K562 (cell line): ENCODE data around the gene IFI27L2. TPM values are rescaled to one million over a fixed set of nuclear protein-coding genes. Genes with fewer than 3 reads are reported as not detected.
A peak's percentile ranks its signal among the peaks of the same experiment; 100 is the strongest.

Experiments used
- CBX2 ChIP-seq: fragments of 200-600 bp; sonication (generic); IDR thresholded peaks from one replicate; pipeline ENCODE4 v1.6.1; 2012; ENCODE audit warnings: mild to moderate bottlenecking, low read length, inconsistent platforms; ENCODE audit not compliant: insufficient read depth, poor library complexity, severe bottlenecking
- CREBBP ChIP-seq: IDR thresholded peaks from one replicate; pipeline ENCODE4 v1.6.1; 2012; ENCODE audit warnings: low read depth, mild to moderate bottlenecking, control low read depth, inconsistent platforms, low read length
- GABPA ChIP-seq: fragments of 200-800 bp; sonication (Bioruptor generic); conservative IDR thresholded peaks from 2 replicates; pipeline ENCODE4 v1.6.1; 2016; ENCODE audit warnings: low read depth, missing genetic modification characterization, missing compliant biosample characterization
- HEY1 ChIP-seq: fragments of 250-450 bp; sonication (Bioruptor Pico); IDR thresholded peaks from 2 replicates; pipeline ENCODE4 v1.5.0; 2020; ENCODE audit warnings: mild to moderate bottlenecking, moderate library complexity, borderline replicate concordance
- MEF2A ChIP-seq: IDR thresholded peaks from 2 replicates; pipeline ENCODE4 v1.6.1; 2011; ENCODE audit warnings: low read depth, mild to moderate bottlenecking, low read length, moderate library complexity; ENCODE audit not compliant: control insufficient read depth
- MYC ChIP-seq, 2 experiments: fragments of 250-450 bp in 1 of 2; sonication (Bioruptor Pico) in 1 of 2; IDR thresholded peaks; 2 replicates each; pipeline versions ENCODE4 v1.5.1 to v1.6.1; 2012 to 2021; ENCODE audit warnings: low read depth in 2 of 2, borderline replicate concordance in 1 of 2, improper control_type of control experiment in 1 of 2, low read length in 1 of 2, mild to moderate bottlenecking in 1 of 2, moderate library complexity in 1 of 2
- POLR2AphosphoS5 ChIP-seq: IDR thresholded peaks from 2 replicates; pipeline ENCODE4 v1.6.1; 2011; ENCODE audit warnings: mild to moderate bottlenecking, low read depth, low read length, moderate library complexity; ENCODE audit not compliant: control insufficient read depth, insufficient read depth
- PTBP1 ChIP-seq: fragments of 200-400 bp; formaldehyde crosslinking; IDR thresholded peaks from 2 replicates; pipeline ENCODE4 v1.6.1; 2017; ENCODE audit warnings: low read depth, low read length
- RAD51 ChIP-seq: fragments of 450-650 bp; IDR thresholded peaks from 2 replicates; pipeline ENCODE4 v1.7.1; 2016; ENCODE audit warnings: low read depth, mild to moderate bottlenecking, borderline replicate concordance
- RBM15 ChIP-seq: fragments of 200-400 bp; formaldehyde crosslinking; IDR thresholded peaks from 2 replicates; pipeline ENCODE4 v1.6.1; 2018; ENCODE audit warnings: mild to moderate bottlenecking, low read length, moderate library complexity; ENCODE audit not compliant: insufficient read depth
- SMC3 ChIP-seq: conservative IDR thresholded peaks from 2 replicates; pipeline ENCODE4 v1.6.1; 2011; ENCODE audit warnings: low read depth, low read length, improper control_type of control experiment; ENCODE audit not compliant: insufficient read depth
- SRSF9 ChIP-seq: fragments of 200-400 bp; formaldehyde crosslinking; IDR thresholded peaks from 2 replicates; pipeline ENCODE4 v1.6.1; 2017; ENCODE audit warnings: low read depth, low read length, borderline replicate concordance
- SUPT5H ChIP-seq: fragments of 450-650 bp; IDR thresholded peaks from 2 replicates; pipeline ENCODE4 v1.6.1; 2016
- TARDBP ChIP-seq: fragments of 450-650 bp; IDR thresholded peaks from 2 replicates; pipeline ENCODE4 v1.6.1; 2016
- TBP ChIP-seq: optimal IDR thresholded peaks from 2 replicates; pipeline ENCODE3; 2011; ENCODE audit warnings: low read depth, low read length, improper control_type of control experiment
- TEAD4 ChIP-seq, 2 experiments: sonication (generic) in 1 of 2; formaldehyde crosslinking in 1 of 2; IDR thresholded peaks; 2 replicates each; pipeline versions ENCODE4 v1.6.1 to v1.8.0; 2012 to 2022; ENCODE audit warnings: borderline replicate concordance in 1 of 2, inconsistent platforms in 1 of 2, low read length in 1 of 2, mild to moderate bottlenecking in 1 of 2, missing genetic modification reagents in 1 of 2
- ZC3H8 ChIP-seq: fragments of 450-650 bp; IDR thresholded peaks from 2 replicates; pipeline ENCODE4 v1.6.1; 2017
- ZNF121 ChIP-seq: sonication (generic); formaldehyde crosslinking; conservative IDR thresholded peaks from 2 replicates; pipeline ENCODE4 v1.8.0; 2022; ENCODE audit warnings: missing genetic modification reagents
- ZNF408 ChIP-seq: fragments of 250-450 bp; sonication (Bioruptor Pico); IDR thresholded peaks from 2 replicates; pipeline ENCODE4 v1.4.0; 2020; ENCODE audit warnings: low read depth, mild to moderate bottlenecking, moderate library complexity
- polyA plus RNA-seq, 8 experiments: library from polyadenylated mRNA; depleted of rRNA in 4 of 8; stranded (reverse) in 5 of 8; unstranded in 3 of 8; fragments of >200 nt; fragmentation: Nextera tagmentation in 2 of 8; fragmentation: Illumina TruSeq in 1 of 8; extraction: Ambion mirVana in 2 of 8; extraction: Trizol in 1 of 8; gene quantifications; 2 replicates each; pipeline versions ENCODE4 v1.2.1 to v1.2.3, GENCODE V29; 2011 to 2014; ENCODE audit warnings: inconsistent platforms in 1 of 8, missing spikeins in 1 of 8
- total RNA-seq, 7 experiments: library from RNA; depleted of rRNA in 6 of 7; stranded (reverse); fragments of >200 nt in 6 of 7; fragmentation: Illumina TruSeq in 2 of 7; extraction: Trizol in 2 of 7; gene quantifications; 2 replicates each; pipeline versions ENCODE4 v1.2.1 to v1.2.3, GENCODE V29; 2011 to 2021; ENCODE audit warnings: low replicate concordance in 1 of 7
- TF ChIP-seq, protein P1 (sequence below): conservative IDR thresholded peaks from 2 replicates; pipeline ENCODE4 v1.6.1; 2011; ENCODE audit warnings: low read depth, mild to moderate bottlenecking, low read length; ENCODE audit not compliant: control insufficient read depth
- TF ChIP-seq, protein P2 (sequence below): sonication (generic); formaldehyde crosslinking; IDR thresholded peaks from 2 replicates; pipeline ENCODE4 v1.8.1; 2023; ENCODE audit warnings: missing genetic modification reagents, mild to moderate bottlenecking, borderline replicate concordance

The IFI27L2 gene
- total and polyA plus RNA-seq, 9 of the 15 experiments (the other 6 are each of a cell fraction or from before 2014, with no cell fraction given): 1.0 to 9.3 (median 4.1) TPM

DNA sequence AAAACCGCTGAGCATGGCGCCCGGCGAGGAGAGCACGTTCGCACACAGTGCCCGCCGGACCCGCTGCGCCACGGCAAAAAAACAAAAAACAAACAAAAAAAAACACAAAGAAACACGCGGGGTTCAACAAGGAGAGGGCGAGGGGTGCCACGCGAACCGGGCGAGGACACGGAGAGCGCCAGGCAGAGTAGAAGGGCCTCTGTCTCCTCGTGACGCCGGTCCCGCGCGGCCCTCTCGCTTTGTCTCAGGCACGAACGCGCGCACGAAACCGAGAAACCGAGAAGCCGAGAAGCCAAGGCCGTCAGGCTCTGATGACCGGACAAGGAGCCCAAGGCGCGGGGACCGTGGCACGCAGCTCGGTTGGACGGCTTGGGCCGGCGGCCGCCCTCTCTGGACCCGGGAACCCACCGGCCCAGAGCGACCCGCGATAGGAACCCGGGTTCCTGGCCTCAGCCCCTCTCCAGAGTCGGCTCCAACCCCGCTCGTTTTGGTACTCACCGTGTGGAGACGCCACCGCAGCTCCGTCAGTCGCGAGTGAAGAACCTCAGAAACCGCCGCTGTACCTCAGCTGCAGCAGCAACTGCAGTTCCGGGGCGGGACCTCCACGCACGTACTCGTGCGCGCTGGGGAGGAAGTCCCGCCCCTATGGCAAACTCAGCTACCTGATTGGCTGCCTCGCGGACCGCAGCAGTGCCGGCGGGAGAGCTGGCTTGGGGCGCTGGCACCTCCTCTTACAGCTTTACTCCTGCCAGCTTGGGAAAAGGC, 48.6 kb downstream of the IFI27L2 start, which contains the start of the genes DDX24 and IFI27L1 (continued):
- TF ChIP-seq HEY1 (no peak), PTBP1 (no peak), ZC3H8 (no peak), TBP (peak; percentile 82), ZNF408 (CRISPR knock-in tag) (no peak), RBM15 (no peak), MEF2A (no peak), POLR2AphosphoS5 (peak; percentile 73; the same call in 1 of the 2 replicates), SUPT5H (peak; percentile 82), RAD51 (no peak), TEAD4 (IDR thresholded peaks at IDR 0.05; ENCODE audit: low read length) (no peak), TEAD4 (CRISPR knock-in tag; IDR thresholded peaks at IDR 0.05; ENCODE audit: borderline replicate concordance) (no peak), MYC (IDR thresholded peaks at IDR 0.05; ENCODE audit: low read depth, low read length) (peak; percentile 70), MYC (CRISPR knock-in tag; IDR thresholded peaks at IDR 0.05; ENCODE audit: borderline replicate concordance, low read depth) (peak; percentile 25; the same call in 1 of the 2 replicates), ZNF121 (no peak), TARDBP (no peak), CREBBP (no peak), GABPA (tag) (peak; percentile 91), SRSF9 (no peak), CBX2 (no peak), SMC3 (no peak)
- TF ChIP-seq, protein P1, sequence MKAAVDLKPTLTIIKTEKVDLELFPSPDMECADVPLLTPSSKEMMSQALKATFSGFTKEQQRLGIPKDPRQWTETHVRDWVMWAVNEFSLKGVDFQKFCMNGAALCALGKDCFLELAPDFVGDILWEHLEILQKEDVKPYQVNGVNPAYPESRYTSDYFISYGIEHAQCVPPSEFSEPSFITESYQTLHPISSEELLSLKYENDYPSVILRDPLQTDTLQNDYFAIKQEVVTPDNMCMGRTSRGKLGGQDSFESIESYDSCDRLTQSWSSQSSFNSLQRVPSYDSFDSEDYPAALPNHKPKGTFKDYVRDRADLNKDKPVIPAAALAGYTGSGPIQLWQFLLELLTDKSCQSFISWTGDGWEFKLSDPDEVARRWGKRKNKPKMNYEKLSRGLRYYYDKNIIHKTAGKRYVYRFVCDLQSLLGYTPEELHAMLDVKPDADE: no peak
- TF ChIP-seq, protein P2, sequence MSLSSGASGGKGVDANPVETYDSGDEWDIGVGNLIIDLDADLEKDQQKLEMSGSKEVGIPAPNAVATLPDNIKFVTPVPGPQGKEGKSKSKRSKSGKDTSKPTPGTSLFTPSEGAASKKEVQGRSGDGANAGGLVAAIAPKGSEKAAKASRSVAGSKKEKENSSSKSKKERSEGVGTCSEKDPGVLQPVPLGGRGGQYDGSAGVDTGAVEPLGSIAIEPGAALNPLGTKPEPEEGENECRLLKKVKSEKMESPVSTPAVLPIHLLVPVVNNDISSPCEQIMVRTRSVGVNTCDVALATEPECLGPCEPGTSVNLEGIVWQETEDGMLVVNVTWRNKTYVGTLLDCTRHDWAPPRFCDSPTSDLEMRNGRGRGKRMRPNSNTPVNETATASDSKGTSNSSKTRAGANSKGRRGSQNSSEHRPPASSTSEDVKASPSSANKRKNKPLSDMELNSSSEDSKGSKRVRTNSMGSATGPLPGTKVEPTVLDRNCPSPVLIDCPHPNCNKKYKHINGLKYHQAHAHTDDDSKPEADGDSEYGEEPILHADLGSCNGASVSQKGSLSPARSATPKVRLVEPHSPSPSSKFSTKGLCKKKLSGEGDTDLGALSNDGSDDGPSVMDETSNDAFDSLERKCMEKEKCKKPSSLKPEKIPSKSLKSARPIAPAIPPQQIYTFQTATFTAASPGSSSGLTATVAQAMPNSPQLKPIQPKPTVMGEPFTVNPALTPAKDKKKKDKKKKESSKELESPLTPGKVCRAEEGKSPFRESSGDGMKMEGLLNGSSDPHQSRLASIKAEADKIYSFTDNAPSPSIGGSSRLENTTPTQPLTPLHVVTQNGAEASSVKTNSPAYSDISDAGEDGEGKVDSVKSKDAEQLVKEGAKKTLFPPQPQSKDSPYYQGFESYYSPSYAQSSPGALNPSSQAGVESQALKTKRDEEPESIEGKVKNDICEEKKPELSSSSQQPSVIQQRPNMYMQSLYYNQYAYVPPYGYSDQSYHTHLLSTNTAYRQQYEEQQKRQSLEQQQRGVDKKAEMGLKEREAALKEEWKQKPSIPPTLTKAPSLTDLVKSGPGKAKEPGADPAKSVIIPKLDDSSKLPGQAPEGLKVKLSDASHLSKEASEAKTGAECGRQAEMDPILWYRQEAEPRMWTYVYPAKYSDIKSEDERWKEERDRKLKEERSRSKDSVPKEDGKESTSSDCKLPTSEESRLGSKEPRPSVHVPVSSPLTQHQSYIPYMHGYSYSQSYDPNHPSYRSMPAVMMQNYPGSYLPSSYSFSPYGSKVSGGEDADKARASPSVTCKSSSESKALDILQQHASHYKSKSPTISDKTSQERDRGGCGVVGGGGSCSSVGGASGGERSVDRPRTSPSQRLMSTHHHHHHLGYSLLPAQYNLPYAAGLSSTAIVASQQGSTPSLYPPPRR: no peak
